Stimulated activated naive CD4-positive, alpha-beta T cell (primary cell): Measurements from ENCODE around the gene GNA12.
A peak's percentile ranks its signal among the peaks of the same experiment; 100 is the strongest.
"Not testable (repeated sequence)": the region's sequence is repeated elsewhere in the genome, so short reads cannot be mapped to it uniquely, and the experiment has no call there.

ENCODE experiments used
- DNase-seq, 6 experiments: peaks; one replicate each; lab custom pipeline; 2025; lab: John Stamatoyannopoulos, UW

The GNA12 gene

GRCh38 chr7:2728316-2729030 lies 115.6 kb downstream of the GNA12 start:
- DNase-seq, result no peak

- not testable (repeated sequence) for DNase-seq
These were observed 116.9 kb downstream of the GNA12 start for GRCh38 chr7:2727206-2727605.

GRCh38 chr7:2726316-2727018 lies 117.6 kb downstream of the GNA12 start:
- DNase-seq, result no peak

DNA sequence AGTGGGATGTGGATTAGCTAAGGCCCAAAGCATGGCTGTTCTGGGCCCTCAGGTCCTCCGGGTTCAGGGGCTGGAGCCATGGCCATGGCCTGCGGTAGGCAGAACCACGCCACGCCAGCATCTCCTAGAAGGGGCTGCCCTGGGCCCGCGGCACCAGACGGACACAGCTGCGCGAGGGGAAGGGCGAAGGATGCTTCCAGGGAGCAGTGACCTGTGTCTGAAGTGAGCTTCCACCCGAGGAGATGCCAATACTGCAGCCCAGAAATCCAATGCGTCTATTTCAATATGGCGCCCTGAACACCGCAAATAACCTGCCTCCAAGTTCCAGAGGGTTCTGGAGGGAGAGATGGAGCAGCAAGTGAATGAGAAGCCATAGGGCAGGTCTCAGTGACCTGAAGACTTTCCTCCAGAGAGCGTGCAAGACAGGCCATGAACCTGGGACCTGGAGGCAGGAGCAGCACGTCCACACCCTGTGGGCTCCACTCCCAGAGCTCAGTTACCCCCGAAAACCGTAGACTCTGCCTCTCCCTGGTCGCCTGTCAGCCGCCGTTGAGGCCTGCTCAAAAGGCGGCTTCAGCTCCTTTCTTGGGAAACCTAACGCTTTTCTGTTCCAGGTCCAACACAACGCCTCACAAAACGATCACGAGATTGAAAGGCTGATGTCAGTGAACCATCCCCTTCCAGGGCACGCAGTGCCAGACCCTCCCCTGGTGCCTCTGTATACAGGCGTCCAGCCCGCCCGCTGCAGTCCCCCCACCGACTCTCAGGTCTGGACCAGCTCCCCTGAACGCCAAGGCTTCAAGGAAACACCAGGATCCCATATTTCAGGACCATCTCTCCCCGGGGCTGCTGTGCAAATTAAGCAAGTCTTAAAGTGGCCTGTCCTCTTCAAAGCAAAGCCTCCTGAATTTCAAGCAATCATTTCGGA lies 118.7 kb downstream of the GNA12 start:
- DNase-seq, result no peak

DNA sequence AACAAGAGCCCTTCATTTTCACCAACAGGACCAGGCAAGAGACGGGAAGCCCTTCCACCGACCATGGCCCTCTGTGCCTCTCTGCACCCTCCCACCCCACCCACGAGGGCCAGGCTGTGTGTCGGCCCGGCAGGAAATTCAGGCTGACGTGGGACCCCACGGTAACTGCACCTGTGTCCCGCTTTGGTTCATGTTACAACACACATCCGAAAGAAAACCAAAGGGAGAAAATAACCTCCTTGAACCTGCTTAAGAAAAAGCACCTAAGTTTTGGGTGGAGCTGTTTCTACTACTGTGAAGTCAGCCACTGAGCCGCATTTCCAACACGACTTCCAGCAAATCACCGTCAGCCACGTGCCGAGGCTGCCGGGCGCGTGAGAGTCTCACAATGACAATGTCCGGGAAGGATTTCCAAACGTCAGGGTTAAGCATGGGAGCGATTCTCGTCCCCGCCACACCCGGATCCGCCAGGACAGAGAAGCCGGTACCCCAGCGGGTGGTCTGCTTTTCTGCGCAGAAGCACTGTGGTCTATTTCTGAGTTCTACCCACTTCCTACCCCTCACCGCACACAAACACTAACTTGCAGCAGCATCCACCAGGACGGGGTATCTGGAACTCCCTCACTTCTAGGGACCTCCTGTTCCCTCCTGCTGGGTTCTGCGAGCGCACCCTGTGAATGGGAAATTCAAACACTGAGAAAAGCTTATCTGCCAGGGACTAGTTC lies 119.5 kb downstream of the GNA12 start:
- DNase-seq, result no peak

DNA sequence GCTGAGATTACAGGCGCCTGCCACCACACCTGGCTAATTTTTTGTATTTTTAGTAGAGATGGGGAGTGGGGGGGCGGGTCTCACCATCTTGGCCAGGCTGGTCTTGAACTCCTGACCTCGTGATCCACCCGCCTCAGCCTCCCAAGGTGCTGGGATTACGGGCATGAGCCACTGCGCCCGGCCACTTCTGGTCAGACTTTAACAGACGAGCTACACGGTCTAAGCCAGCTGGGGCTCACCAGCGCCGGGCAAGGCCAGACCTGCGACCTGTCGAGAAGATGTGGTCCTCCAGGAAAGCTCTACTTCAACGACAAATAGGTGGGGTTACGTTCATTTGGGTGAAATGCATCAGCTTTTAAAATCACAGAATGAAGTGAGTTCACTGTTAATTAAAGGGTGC lies 120.1 kb downstream of the GNA12 start:
- not testable (repeated sequence) for DNase-seq

- no peak for DNase-seq
These were observed 120.8 kb downstream of the GNA12 start for GRCh38 chr7:2723138-2723850.

- DNase-seq, result no peak
These were observed 121.5 kb downstream of the GNA12 start for GRCh38 chr7:2722591-2722990.

- no peak for DNase-seq
These were observed 122.3 kb downstream of the GNA12 start for GRCh38 chr7:2721842-2722241.

DNA sequence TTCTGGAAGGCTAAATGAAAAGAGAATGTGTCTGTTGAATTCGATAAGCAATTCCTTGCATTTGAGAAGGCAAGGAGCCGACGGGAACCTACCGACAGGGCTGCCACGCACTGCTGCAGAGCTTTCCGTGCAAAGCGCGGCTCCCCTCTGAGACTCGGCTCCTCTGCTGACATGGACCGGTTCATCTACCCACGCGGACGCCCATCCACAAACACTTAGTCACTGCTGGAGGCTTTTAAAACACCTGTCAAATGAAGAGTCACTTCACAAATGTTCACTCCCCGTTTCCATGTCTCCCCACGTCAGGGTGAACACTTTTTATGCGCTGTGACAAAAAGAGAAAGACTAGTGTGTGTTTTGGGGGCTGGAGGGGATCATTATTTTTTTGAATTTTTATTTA lies 124.1 kb downstream of the GNA12 start:
- DNase-seq, result no peak

DNA sequence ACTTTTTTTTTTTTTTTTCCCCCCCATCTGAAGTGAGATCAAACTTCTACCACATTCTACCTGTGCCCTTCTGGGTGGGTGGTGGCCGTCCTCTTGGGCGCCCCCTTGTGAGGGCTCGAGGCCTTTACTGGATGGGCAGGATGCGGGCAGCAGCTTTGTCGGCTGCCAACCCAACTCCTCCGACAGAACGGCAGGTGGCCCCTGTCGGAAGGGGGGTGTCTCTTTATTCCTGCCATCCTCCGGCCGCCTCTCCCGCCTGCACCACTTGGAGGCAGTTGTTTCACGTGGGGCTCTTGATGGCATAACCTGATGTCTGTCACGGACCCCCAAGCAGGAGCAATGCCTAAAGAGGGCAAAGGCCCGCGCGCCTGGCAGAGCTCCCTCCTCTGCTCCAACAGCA lies 125.1 kb downstream of the GNA12 start:
- peak; percentile 19 to 67 (median 42) for DNase-seq

- no peak for DNase-seq
These were observed 125.7 kb downstream of the GNA12 start for GRCh38 chr7:2718296-2718965.

- peak in 4 of 6 experiments; percentile 20 to 58 (median 52) for DNase-seq
These were observed 126.5 kb downstream of the GNA12 start for GRCh38 chr7:2717293-2718261.

DNA sequence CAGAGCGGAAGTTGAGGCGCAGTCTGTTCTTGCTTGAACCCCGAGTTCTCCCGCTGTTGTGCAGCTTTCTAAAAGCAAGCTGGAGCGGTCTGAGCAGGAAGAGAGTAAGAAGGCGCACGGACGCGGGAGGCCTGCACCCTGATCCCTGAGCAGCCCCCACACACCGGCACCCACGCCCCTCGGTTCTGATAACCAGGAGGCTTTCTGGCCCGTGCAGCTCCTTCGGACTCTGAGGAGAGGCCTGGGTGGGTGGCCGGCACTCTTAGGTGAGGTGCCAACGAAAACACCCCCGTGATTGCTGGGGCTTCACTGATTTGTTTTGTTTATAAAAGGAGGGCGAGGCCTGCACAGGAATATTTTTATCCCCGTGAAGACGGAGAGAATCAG lies 127.2 kb downstream of the GNA12 start:
- DNase-seq, result no peak

- no peak for DNase-seq
These were observed 127.6 kb downstream of the GNA12 start for GRCh38 chr7:2716488-2716887.

DNA sequence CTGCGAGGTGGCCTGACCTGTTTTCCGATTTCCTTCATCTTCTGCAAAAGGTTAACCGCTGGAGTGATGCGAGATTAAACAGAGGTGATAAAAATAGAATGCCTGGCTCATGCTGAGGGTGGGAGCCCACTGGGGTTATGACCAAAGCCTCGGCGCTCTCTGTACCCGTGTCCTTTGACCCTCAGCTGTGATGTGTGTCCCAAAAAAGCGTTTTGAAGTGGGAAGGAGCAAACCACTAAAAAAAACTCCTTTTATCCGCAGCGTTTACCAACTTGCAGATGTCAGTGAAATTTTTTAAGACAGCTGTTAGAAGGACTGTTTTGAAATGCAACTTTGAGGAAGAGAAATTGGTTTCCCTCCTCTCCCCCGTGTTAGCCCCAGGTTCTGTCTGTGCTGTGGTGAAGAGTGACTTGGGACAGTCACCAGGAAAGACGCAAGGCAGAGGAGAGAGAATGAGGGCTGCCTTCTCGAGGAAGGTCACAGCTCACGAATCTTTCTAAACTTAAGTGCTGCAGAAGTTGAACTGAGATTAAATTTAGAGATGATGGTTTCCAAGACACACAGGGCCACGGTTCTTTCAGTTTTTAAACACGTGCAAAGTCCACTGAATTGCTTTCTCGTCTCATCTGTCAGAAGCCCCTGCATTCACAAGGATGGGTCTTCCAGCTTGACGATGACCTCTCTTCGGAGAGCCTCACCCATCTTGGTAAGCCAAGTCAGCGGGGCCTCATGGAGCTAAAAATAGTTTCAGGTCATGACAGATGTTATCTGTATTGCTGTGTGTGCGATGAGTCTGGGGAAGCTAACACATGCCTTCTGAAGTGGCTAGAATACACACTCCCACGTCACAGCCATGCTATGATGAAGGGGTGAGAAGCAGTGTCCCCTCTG lies 128.5 kb downstream of the GNA12 start:
- peak in 5 of 6 experiments; percentile 14 to 61 (median 52) for DNase-seq

- no peak for DNase-seq
These were observed 129.5 kb downstream of the GNA12 start for GRCh38 chr7:2714636-2715035.

GRCh38 chr7:2713978-2714377 lies 130.1 kb downstream of the GNA12 start:
- DNase-seq, result no peak
